GM12878 (cell line): ENCODE data around the gene RAPSN. TPM values are rescaled to one million over a fixed set of nuclear protein-coding genes. Genes with fewer than 3 reads are reported as not detected.

Experiments
- ATF3 ChIP-seq: IDR thresholded peaks from 2 replicates; pipeline ENCODE4 v1.6.1; 2011; ENCODE audit warnings: low read depth, mild to moderate bottlenecking, low read length, moderate library complexity, borderline replicate concordance; ENCODE audit errors: extremely low read depth
- EGR1 ChIP-seq, 2 experiments: IDR thresholded peaks; 1 replicate in 1 of 2; 2 replicates in 1 of 2; pipeline ENCODE4 v1.6.1; 2011 to 2012; ENCODE audit warnings: low read depth in 2 of 2, low read length in 2 of 2, borderline replicate concordance in 1 of 2, mild to moderate bottlenecking in 1 of 2, moderate library complexity in 1 of 2
- EZH2 ChIP-seq: IDR thresholded peaks from 2 replicates; pipeline ENCODE4 v1.6.1; 2012; ENCODE audit warnings: low read depth, mild to moderate bottlenecking, control low read depth, inconsistent platforms, low read length, borderline replicate concordance; ENCODE audit not compliant: control insufficient read depth
- IKZF1 ChIP-seq: fragments of 450-650 bp; conservative IDR thresholded peaks from 2 replicates; pipeline ENCODE4 v1.6.1; 2017; ENCODE audit warnings: antibody characterized with exemption, mild to moderate bottlenecking
- IRF3 ChIP-seq: fragments of 450-650 bp; IDR thresholded peaks from 2 replicates; pipeline ENCODE4 v1.6.1; 2014; ENCODE audit warnings: mild to moderate bottlenecking
- MLLT1 ChIP-seq: fragments of 450-650 bp; IDR thresholded peaks from 2 replicates; pipeline ENCODE4 v1.6.1; 2016; ENCODE audit warnings: mild to moderate bottlenecking
- NBN ChIP-seq: fragments of 450-650 bp; IDR thresholded peaks from 2 replicates; pipeline ENCODE4 v1.6.1; 2016
- NFIC ChIP-seq: IDR thresholded peaks from 2 replicates; pipeline ENCODE4 v1.6.1; 2012; ENCODE audit warnings: low read depth, mild to moderate bottlenecking, inconsistent platforms, low read length, moderate library complexity
- NFXL1 ChIP-seq: fragments of 450-650 bp; IDR thresholded peaks from 2 replicates; pipeline ENCODE4 v1.6.1; 2017; ENCODE audit warnings: antibody characterized with exemption, mild to moderate bottlenecking, borderline replicate concordance
- NR2C1 ChIP-seq: fragments of 450-650 bp; IDR thresholded peaks from 2 replicates; pipeline ENCODE4 v1.6.1; 2017; ENCODE audit warnings: antibody characterized with exemption, mild to moderate bottlenecking, moderate library complexity
- REST ChIP-seq: IDR thresholded peaks from 2 replicates; pipeline ENCODE4 v1.6.1; 2012; ENCODE audit warnings: mild to moderate bottlenecking, low read depth, low read length
- SP1 ChIP-seq: IDR thresholded peaks from one replicate; pipeline ENCODE4 v1.6.1; 2011; ENCODE audit warnings: low read depth, low read length
- SUPT20H ChIP-seq: IDR thresholded peaks from 2 replicates; pipeline ENCODE4 v1.6.1; 2011; ENCODE audit warnings: low read depth, mild to moderate bottlenecking, low read length, moderate library complexity, borderline replicate concordance; ENCODE audit not compliant: control insufficient read depth
- SUZ12 ChIP-seq: fragments of 200-600 bp; sonication (generic); IDR thresholded peaks from one replicate; pipeline ENCODE4 v1.6.1; 2018; ENCODE audit warnings: antibody characterized with exemption, mild to moderate bottlenecking; ENCODE audit not compliant: unreplicated experiment
- TARDBP ChIP-seq: IDR thresholded peaks from 2 replicates; pipeline ENCODE4 v1.6.1; 2016; ENCODE audit warnings: borderline replicate concordance
- TCF7 ChIP-seq: IDR thresholded peaks from 2 replicates; pipeline ENCODE4 v1.6.1; 2014; ENCODE audit warnings: antibody characterized with exemption, borderline replicate concordance
- YBX1 ChIP-seq: fragments of 450-650 bp; IDR thresholded peaks from 2 replicates; pipeline ENCODE4 v1.6.1; 2016; ENCODE audit warnings: antibody characterized with exemption
- ZNF592 ChIP-seq: fragments of 450-650 bp; IDR thresholded peaks from 2 replicates; pipeline ENCODE4 v1.6.1; 2017; ENCODE audit warnings: mild to moderate bottlenecking, moderate library complexity
- polyA plus RNA-seq, 11 experiments: library from polyadenylated mRNA; depleted of rRNA in 4 of 11; unstranded in 6 of 11; stranded (reverse) in 5 of 11; fragments of >200 nt; fragmentation: Nextera tagmentation in 4 of 11; fragmentation: Illumina TruSeq in 1 of 11; extraction: Ambion mirVana in 4 of 11; extraction: Trizol in 1 of 11; gene quantifications; 1 replicate in 1 of 11; 2 replicates in 10 of 11; pipeline versions ENCODE4 v1.2.1 to v1.2.3, GENCODE V29; 2011 to 2016; ENCODE audit warnings: inconsistent platforms in 2 of 11, missing spikeins in 2 of 11, low read depth in 1 of 11
- total RNA-seq, 4 experiments: library from RNA; depleted of rRNA in 3 of 4; stranded (reverse); fragments of >200 nt in 3 of 4; fragmentation: Illumina TruSeq in 1 of 4; extraction: Trizol in 1 of 4; gene quantifications; 2 replicates each; pipeline versions ENCODE4 v1.2.1 to v1.2.3, GENCODE V29; 2013 to 2021

RAPSN gene
- total and polyA plus RNA-seq, 10 of the 15 experiments (the other 5 are each of a cell fraction or from before 2014, with no cell fraction given), result 0.08 to 0.23 (median 0.14) TPM; not detected in 6

- TF ChIP-seq NR2C1, result no peak
- TF ChIP-seq EGR1 (IDR thresholded peaks at IDR 0.05; ENCODE audit: borderline replicate concordance in 1 of 2, low read depth in 2 of 2, low read length in 2 of 2), result no peak
- TF ChIP-seq TCF7, result no peak
- TF ChIP-seq NFIC, result peak; percentile 26; the same call in 1 of the 2 replicates
- no peak for TF ChIP-seq SUPT20H
- TF ChIP-seq EZH2, result no peak
- TF ChIP-seq TARDBP, result no peak
- 0 out of 2 replicates have a peak, but pooled peaks have one; percentile 48 for TF ChIP-seq NBN
- TF ChIP-seq ZNF592, result 0 out of 2 replicates have a peak, but pooled peaks have one; percentile 12
- peak; percentile 70 for TF ChIP-seq IKZF1
- TF ChIP-seq IRF3, result no peak
- no peak for TF ChIP-seq SUZ12
- no peak for TF ChIP-seq ATF3
- peak; percentile 54; the same call in 1 of the 2 replicates for TF ChIP-seq MLLT1
- TF ChIP-seq REST, result no peak
- no peak for TF ChIP-seq NFXL1
- TF ChIP-seq SP1, result peak; percentile 50
- TF ChIP-seq YBX1, result no peak
Measured at GRCh38 chr11:47391077-47391583, 57.8 kb downstream of the RAPSN start (continued).
